ENCODE measurements around the gene CRB3.

The CRB3 gene

GRCh38 chr19:6499052-6499790 is 35.1 kb downstream of the CRB3 start:
- no peak for DNase-seq (ENCODE audit: low read depth in 1 of 2, low spot score in 1 of 2)
- H3K27me3 ChIP-seq (ENCODE audit: insufficient read depth, poor library complexity, severe bottlenecking), result peaks cover 23% of the 10 kb centered on the region
- H3K4me3 ChIP-seq (replicated peaks; ENCODE audit: insufficient read depth, low read length), result no peak overlapping the region
- H3K27ac ChIP-seq (replicated peaks), result no peak overlapping the region
- TF ChIP-seq REST (IDR thresholded peaks at IDR 0.05; ENCODE audit: insufficient replicate concordance, low read depth), result no peak
- TF ChIP-seq SPI1 (IDR thresholded peaks at IDR 0.05; ENCODE audit: borderline replicate concordance, low read depth), result no peak
- TF ChIP-seq GABPA (IDR thresholded peaks at IDR 0.05; ENCODE audit: low read depth), result no peak
- no peak for TF ChIP-seq CTCF (IDR thresholded peaks at IDR 0.05; ENCODE audit: insufficient read depth, low read length)
- TF ChIP-seq POLR2AphosphoS5 (IDR thresholded peaks at IDR 0.05; ENCODE audit: low read depth), result no peak

GRCh38 chr19:6500837-6501739 is 37.0 kb downstream of the CRB3 start:
- Histone ChIP-seq H3K4me3 (replicated peaks; ENCODE audit: insufficient read depth, low read length) (no peak overlapping the region), H3K27ac (replicated peaks) (no peak overlapping the region), H3K27me3 (ENCODE audit: insufficient read depth, poor library complexity, severe bottlenecking) (peaks cover 23% of the 10 kb centered on the region)
- DNase-seq (ENCODE audit: low read depth in 1 of 2, low spot score in 1 of 2), result no peak
- no peak for TF ChIP-seq POLR2AphosphoS5 (IDR thresholded peaks at IDR 0.05; ENCODE audit: low read depth)
- no peak for TF ChIP-seq REST (IDR thresholded peaks at IDR 0.05; ENCODE audit: insufficient replicate concordance, low read depth)
- TF ChIP-seq GABPA (IDR thresholded peaks at IDR 0.05; ENCODE audit: low read depth), result no peak
- TF ChIP-seq CTCF (IDR thresholded peaks at IDR 0.05; ENCODE audit: insufficient read depth, low read length), result no peak
- TF ChIP-seq SPI1 (IDR thresholded peaks at IDR 0.05; ENCODE audit: borderline replicate concordance, low read depth), result no peak

GRCh38 chr19:6501740-6502648 is 37.9 kb downstream of the CRB3 start, which contains the start of gene TUBB4A:
TSS of gene TUBB4A (minus strand) at chr19:6502309. CDS start at chr19:6502212, 97 bp downstream.
- no peak for DNase-seq (ENCODE audit: low read depth in 1 of 2, low spot score in 1 of 2)
- Histone ChIP-seq H3K4me3 (replicated peaks; ENCODE audit: insufficient read depth, low read length) (peak within 1 kb of the TSS; percentile 18), H3K27me3 (ENCODE audit: insufficient read depth, poor library complexity, severe bottlenecking) (peaks cover 23% of the 10 kb centered on the region), H3K27ac (replicated peaks) (no peak within 1 kb of the TSS)
- TF ChIP-seq REST (IDR thresholded peaks at IDR 0.05; ENCODE audit: insufficient replicate concordance, low read depth) (no peak), POLR2AphosphoS5 (IDR thresholded peaks at IDR 0.05; ENCODE audit: low read depth) (no peak), CTCF (IDR thresholded peaks at IDR 0.05; ENCODE audit: insufficient read depth, low read length) (no peak), GABPA (IDR thresholded peaks at IDR 0.05; ENCODE audit: low read depth) (no peak), SPI1 (IDR thresholded peaks at IDR 0.05; ENCODE audit: borderline replicate concordance, low read depth) (no peak)

Measured in HL-60 (cell line).